WTC11 (cell line): ENCODE measurements around the gene PLCL2. TPM values are rescaled to one million over a fixed set of nuclear protein-coding genes. Genes with fewer than 3 reads are reported as not detected.

Experiments
- ATAC-seq: fragments of 200-7000 bp; cut with Tn5 transposase; 2 replicates; pipeline ENCODE4 v1.10.0; 2021; ENCODE audit warnings: mild to moderate bottlenecking, moderate library complexity
- CTCF ChIA-PET: fragments of 300-600 bp; sonication (Branson Sonifier 250); formaldehyde crosslinking; loops from one replicate; lab custom pipeline; 2021; ENCODE audit warnings: antibody characterized with exemption; lab: Charles Lee
- POLR2A ChIA-PET: fragments of 350-600 bp; sonication (Branson Sonifier 250); formaldehyde crosslinking; loops from one replicate; lab custom pipeline; 2021; ENCODE audit warnings: antibody characterized with exemption; lab: Charles Lee
- DNase-seq: peaks from one replicate; pipeline ENCODE4 v3.0.0; 2021; ENCODE audit warnings: low spot score
- H3K27ac Mint-ChIP-seq: 2 replicates; pipeline ENCODE4 v1.8.0; 2021; ENCODE audit warnings: mixed read lengths
- H3K27me3 Mint-ChIP-seq: 2 replicates; pipeline ENCODE4 v1.8.0; 2021; ENCODE audit warnings: low read depth, mild to moderate bottlenecking, moderate library complexity, mixed read lengths
- H3K36me3 Mint-ChIP-seq: 2 replicates; pipeline ENCODE4 v1.8.0; 2021; ENCODE audit warnings: mixed read lengths
- H3K4me1 Mint-ChIP-seq: 2 replicates; pipeline ENCODE4 v1.8.0; 2022; ENCODE audit warnings: mixed read lengths
- H3K4me3 Mint-ChIP-seq: 2 replicates; pipeline ENCODE4 v1.8.0; 2021; ENCODE audit warnings: mild to moderate bottlenecking, moderate library complexity, mixed read lengths
- H3K9me3 Mint-ChIP-seq: 2 replicates; pipeline ENCODE4 v1.8.0; 2021; ENCODE audit warnings: mixed read lengths
- ARID4B ChIP-seq: sonication (generic); formaldehyde crosslinking; IDR thresholded peaks from 2 replicates; pipeline ENCODE4 v1.8.0; 2023; ENCODE audit warnings: missing genetic modification reagents, mild to moderate bottlenecking, borderline replicate concordance
- ATF1 ChIP-seq: sonication (generic); formaldehyde crosslinking; IDR thresholded peaks from 2 replicates; pipeline ENCODE4 v1.8.1; 2023; ENCODE audit warnings: mild to moderate bottlenecking, moderate library complexity, missing genetic modification reagents
- CBFB ChIP-seq: sonication (generic); formaldehyde crosslinking; IDR thresholded peaks from 2 replicates; pipeline ENCODE4 v1.8.1; 2022; ENCODE audit warnings: mild to moderate bottlenecking, low read depth, missing genetic modification reagents
- E2F1 ChIP-seq: sonication (generic); formaldehyde crosslinking; IDR thresholded peaks from 2 replicates; pipeline ENCODE4 v1.8.0; 2022; ENCODE audit warnings: mild to moderate bottlenecking, missing genetic modification reagents
- EMX1 ChIP-seq: fragments of 250-450 bp; sonication (Bioruptor Pico); IDR thresholded peaks from 2 replicates; pipeline ENCODE4 v1.8.0; 2021; ENCODE audit warnings: mild to moderate bottlenecking
- FOXJ3 ChIP-seq: sonication (generic); formaldehyde crosslinking; IDR thresholded peaks from 2 replicates; pipeline ENCODE4 v1.9.0; 2021; ENCODE audit warnings: missing genetic modification reagents, mild to moderate bottlenecking, borderline replicate concordance
- FOXK1 ChIP-seq: sonication (generic); formaldehyde crosslinking; IDR thresholded peaks from 2 replicates; pipeline ENCODE4 v1.8.0; 2022; ENCODE audit warnings: mild to moderate bottlenecking, moderate library complexity, missing genetic modification reagents
- GABPB1 ChIP-seq: sonication (generic); formaldehyde crosslinking; IDR thresholded peaks from 2 replicates; pipeline ENCODE4 v1.8.1; 2023; ENCODE audit warnings: mild to moderate bottlenecking, missing genetic modification reagents
- GTF2I ChIP-seq: fragments of 250-450 bp; sonication (Bioruptor Pico); conservative IDR thresholded peaks from 2 replicates; pipeline ENCODE4 v1.4.0; 2021; ENCODE audit warnings: mild to moderate bottlenecking
- HMGXB4 ChIP-seq: sonication (generic); formaldehyde crosslinking; IDR thresholded peaks from 2 replicates; pipeline ENCODE4 v1.8.1; 2023; ENCODE audit warnings: mild to moderate bottlenecking, moderate library complexity, missing genetic modification reagents
- NR2C2 ChIP-seq: sonication (generic); formaldehyde crosslinking; IDR thresholded peaks from 2 replicates; pipeline ENCODE4 v1.8.0; 2022; ENCODE audit warnings: mild to moderate bottlenecking, missing genetic modification reagents
- OVOL2 ChIP-seq: fragments of 250-450 bp; sonication (Bioruptor Pico); IDR thresholded peaks from 2 replicates; pipeline ENCODE4 v1.9.0; 2021; ENCODE audit warnings: mild to moderate bottlenecking, borderline replicate concordance
- PRDM15 ChIP-seq: sonication (generic); formaldehyde crosslinking; IDR thresholded peaks from 2 replicates; pipeline ENCODE4 v1.8.0; 2022; ENCODE audit warnings: missing genetic modification reagents
- TEAD1 ChIP-seq: sonication (generic); formaldehyde crosslinking; IDR thresholded peaks from 2 replicates; pipeline ENCODE4 v1.8.0; 2022; ENCODE audit warnings: mild to moderate bottlenecking, missing genetic modification reagents
- ZNF263 ChIP-seq: sonication (generic); formaldehyde crosslinking; IDR thresholded peaks from 2 replicates; pipeline ENCODE4 v1.8.1; 2022; ENCODE audit warnings: low read depth, mild to moderate bottlenecking, moderate library complexity, missing genetic modification reagents
- ZNF396 ChIP-seq: fragments of 250-450 bp; sonication (Bioruptor Pico); IDR thresholded peaks from 2 replicates; pipeline ENCODE4 v1.8.0; 2021; ENCODE audit warnings: mild to moderate bottlenecking, moderate library complexity, borderline replicate concordance
- ZNF512 ChIP-seq: sonication (generic); formaldehyde crosslinking; IDR thresholded peaks from 2 replicates; pipeline ENCODE4 v1.8.1; 2022; ENCODE audit warnings: missing genetic modification reagents, borderline replicate concordance
- total RNA-seq: library from RNA; stranded (reverse); gene quantifications from 3 replicates; pipeline ENCODE4 v1.2.3, GENCODE V29; 2021
- TF ChIP-seq, protein P1 (sequence below): fragments of 250-450 bp; sonication (Bioruptor Pico); IDR thresholded peaks from 2 replicates; pipeline ENCODE4 v1.8.0; 2021; ENCODE audit warnings: mild to moderate bottlenecking
- TF ChIP-seq, protein P2 (sequence below): sonication (generic); formaldehyde crosslinking; IDR thresholded peaks from 2 replicates; pipeline ENCODE4 v1.8.0; 2022; ENCODE audit warnings: mild to moderate bottlenecking, missing genetic modification reagents

The PLCL2 gene
- total RNA-seq, 1 experiment from 2014 or later, result 11.8 TPM

- TF ChIP-seq ZNF512 (CRISPR knock-in tag) (no peak), OVOL2 (CRISPR knock-in tag) (no peak), FOXK1 (CRISPR knock-in tag) (no peak), GABPB1 (CRISPR knock-in tag) (no peak), HMGXB4 (CRISPR knock-in tag) (no peak), ARID4B (CRISPR knock-in tag) (no peak), ZNF396 (CRISPR knock-in tag) (no peak), NR2C2 (CRISPR knock-in tag) (no peak), TEAD1 (no peak), PRDM15 (no peak), EMX1 (CRISPR knock-in tag) (no peak), ATF1 (CRISPR knock-in tag) (no peak), GTF2I (CRISPR knock-in tag) (no peak), ZNF263 (CRISPR knock-in tag) (no peak), CBFB (CRISPR knock-in tag) (no peak), FOXJ3 (CRISPR knock-in tag) (no peak), E2F1 (CRISPR knock-in tag) (no peak)
- TF ChIP-seq, protein P1, sequence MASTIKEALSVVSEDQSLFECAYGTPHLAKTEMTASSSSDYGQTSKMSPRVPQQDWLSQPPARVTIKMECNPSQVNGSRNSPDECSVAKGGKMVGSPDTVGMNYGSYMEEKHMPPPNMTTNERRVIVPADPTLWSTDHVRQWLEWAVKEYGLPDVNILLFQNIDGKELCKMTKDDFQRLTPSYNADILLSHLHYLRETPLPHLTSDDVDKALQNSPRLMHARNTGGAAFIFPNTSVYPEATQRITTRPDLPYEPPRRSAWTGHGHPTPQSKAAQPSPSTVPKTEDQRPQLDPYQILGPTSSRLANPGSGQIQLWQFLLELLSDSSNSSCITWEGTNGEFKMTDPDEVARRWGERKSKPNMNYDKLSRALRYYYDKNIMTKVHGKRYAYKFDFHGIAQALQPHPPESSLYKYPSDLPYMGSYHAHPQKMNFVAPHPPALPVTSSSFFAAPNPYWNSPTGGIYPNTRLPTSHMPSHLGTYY (CRISPR knock-in tag), result no peak
- TF ChIP-seq, protein P2, sequence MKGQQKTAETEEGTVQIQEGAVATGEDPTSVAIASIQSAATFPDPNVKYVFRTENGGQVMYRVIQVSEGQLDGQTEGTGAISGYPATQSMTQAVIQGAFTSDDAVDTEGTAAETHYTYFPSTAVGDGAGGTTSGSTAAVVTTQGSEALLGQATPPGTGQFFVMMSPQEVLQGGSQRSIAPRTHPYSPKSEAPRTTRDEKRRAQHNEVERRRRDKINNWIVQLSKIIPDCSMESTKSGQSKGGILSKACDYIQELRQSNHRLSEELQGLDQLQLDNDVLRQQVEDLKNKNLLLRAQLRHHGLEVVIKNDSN (CRISPR knock-in tag), result no peak
- DNase-seq (no peak), ATAC-seq (no peak)
- H3K36me3 Mint-ChIP-seq, result no peaks in the 10 kb centered on the region
- ChIA-PET POLR2A (no interaction called here), CTCF (no interaction called here)
- H3K27ac Mint-ChIP-seq, result no peak overlapping the region
- H3K4me3 Mint-ChIP-seq, result no peak overlapping the region
- H3K9me3 Mint-ChIP-seq, result peaks cover 14% of the 10 kb centered on the region
- H3K4me1 Mint-ChIP-seq, result no peaks in the 10 kb centered on the region
- H3K27me3 Mint-ChIP-seq, result no peaks in the 10 kb centered on the region
Measured at GRCh38 chr3:17078926-17079465, 194.2 kb downstream of the PLCL2 start.
